A673 (cell line): ENCODE measurements around the gene SAPCD1. TPM values are rescaled to one million over a fixed set of nuclear protein-coding genes. Genes with fewer than 3 reads are reported as not detected.

Experiments
- BruUV-seq: library from RNA; stranded (reverse); fragments of 400-500 nt; replicated peaks from 2 replicates; lab custom pipeline; 2021; lab: Mats Ljungman, UMichigan
- CTCF ChIA-PET: fragments of 300-600 bp; sonication (Branson Sonifier 250); formaldehyde crosslinking; loops from one replicate; lab custom pipeline; 2022; ENCODE audit warnings: antibody characterized with exemption; lab: Charles Lee
- POLR2A ChIA-PET: fragments of 300-600 bp; sonication (Branson Sonifier 250); formaldehyde crosslinking; loops from one replicate; lab custom pipeline; 2022; ENCODE audit warnings: antibody characterized with exemption; ENCODE audit not compliant: low non-redundant PET; lab: Charles Lee
- DNase-seq: peaks from one replicate; pipeline ENCODE4 v3.0.0-alpha.2; 2015; ENCODE audit warnings: low spot score
- H3K27ac ChIP-seq: fragments of 200-600 bp; sonication (generic); 2 replicates; pipeline ENCODE4 v1.5.1; 2016; ENCODE audit warnings: mixed run types, low read depth, mild to moderate bottlenecking, mixed read lengths, antibody characterized with exemption, low read length; ENCODE audit not compliant: poor library complexity, severe bottlenecking
- H3K27me3 ChIP-seq: fragments of 200-600 bp; sonication (generic); replicated peaks from 2 replicates; pipeline ENCODE4 v1.6.1; 2017; ENCODE audit warnings: mixed run types, low read depth, mild to moderate bottlenecking, mixed read lengths, antibody characterized with exemption, low read length; ENCODE audit not compliant: insufficient read depth, poor library complexity
- H3K36me3 ChIP-seq: fragments of 200-600 bp; sonication (generic); 2 replicates; pipeline ENCODE4 v1.6.1; 2016; ENCODE audit warnings: mixed run types, mild to moderate bottlenecking, mixed read lengths, antibody characterized with exemption, low read length; ENCODE audit not compliant: insufficient read depth, poor library complexity, severe bottlenecking
- H3K4me1 ChIP-seq: fragments of 200-600 bp; sonication (generic); 2 replicates; pipeline ENCODE4 v1.6.1; 2017; ENCODE audit warnings: mixed run types, mild to moderate bottlenecking, mixed read lengths, antibody characterized with exemption, low read length; ENCODE audit not compliant: insufficient read depth, poor library complexity, severe bottlenecking
- H3K4me3 ChIP-seq: fragments of 200-600 bp; sonication (generic); 2 replicates; pipeline ENCODE4 v1.5.1; 2016; ENCODE audit warnings: low read depth, mixed run types, mild to moderate bottlenecking, mixed read lengths, low read length; ENCODE audit not compliant: poor library complexity, severe bottlenecking
- H3K9me3 ChIP-seq: fragments of 200-600 bp; sonication (generic); 2 replicates; pipeline ENCODE4 v1.6.1; 2016; ENCODE audit warnings: mixed run types, low read depth, mild to moderate bottlenecking, mixed read lengths, antibody characterized with exemption, low read length; ENCODE audit not compliant: poor library complexity, severe bottlenecking
- CTCF ChIP-seq: fragments of 300-800, 200-600 bp; sonication (generic); conservative IDR thresholded peaks from 2 replicates; pipeline ENCODE4 v1.5.1; 2017; ENCODE audit warnings: low read depth, mild to moderate bottlenecking, antibody characterized with exemption, low read length, moderate library complexity, mixed read lengths
- EZH2 ChIP-seq: fragments of 200-600 bp; sonication (generic); IDR thresholded peaks from 2 replicates; pipeline ENCODE4 v1.6.1; 2017; ENCODE audit warnings: borderline replicate concordance, low read depth, mild to moderate bottlenecking, mixed read lengths, antibody characterized with exemption, low read length; ENCODE audit not compliant: poor library complexity, severe bottlenecking
- intact Hi-C: fragments of 100-400 bp; cut with micrococcal nuclease; formaldehyde crosslinking; loops from one replicate; pipeline ENCODE4 v1.10.0; 2022; ENCODE audit not compliant: unreplicated experiment
- total RNA-seq: library from RNA; stranded (reverse); gene quantifications from 2 replicates; pipeline ENCODE4 v1.2.3, GENCODE V29; 2021

Gene SAPCD1
- total RNA-seq, 1 experiment from 2014 or later = 9.9 TPM

- ChIA-PET CTCF (no interaction called here), POLR2A (no interaction called here)
- Histone ChIP-seq H3K9me3 (no peaks in the 10 kb centered on the region), H3K27me3 (no peaks in the 10 kb centered on the region), H3K36me3 (peaks cover 53% of the 10 kb centered on the region), H3K27ac (peak overlapping the region; percentile 57), H3K4me1 (no peaks in the 10 kb centered on the region), H3K4me3 (no peak overlapping the region)
- peak; percentile 59 for DNase-seq
- BruUV-seq = no TSS peak
- TF ChIP-seq CTCF (no peak), EZH2 (no peak)
- intact Hi-C loops = no loop called here
Measured at GRCh38 chr6:31763619-31763940, 1.1 kb downstream of the SAPCD1 start.

- H3K4me3 ChIP-seq = no peak overlapping the region
- CTCF ChIA-PET = no interaction called here
- intact Hi-C loops = no loop called here
- H3K9me3 ChIP-seq = no peaks in the 10 kb centered on the region
- H3K4me1 ChIP-seq = no peaks in the 10 kb centered on the region
- H3K27me3 ChIP-seq = no peaks in the 10 kb centered on the region
- TSS peak; percentile 46 for BruUV-seq
- POLR2A ChIA-PET = no interaction called here
- DNase-seq = no peak
- peak overlapping the region; percentile 23 for H3K27ac ChIP-seq
- TF ChIP-seq CTCF (no peak), EZH2 (no peak)
- H3K36me3 ChIP-seq = peaks cover 46% of the 10 kb centered on the region
Measured at GRCh38 chr6:31764198-31764597, 1.7 kb downstream of the SAPCD1 start.

- H3K4me1 ChIP-seq = no peaks in the 10 kb centered on the region
- no peaks in the 10 kb centered on the region for H3K27me3 ChIP-seq
- H3K9me3 ChIP-seq = no peaks in the 10 kb centered on the region
- TF ChIP-seq EZH2 (no peak), CTCF (no peak)
- H3K4me3 ChIP-seq = no peak overlapping the region
- H3K27ac ChIP-seq = no peak overlapping the region
- ChIA-PET CTCF (no interaction called here), POLR2A (no interaction called here)
- no TSS peak for BruUV-seq
- no peak for DNase-seq
- peaks cover 33% of the 10 kb centered on the region for H3K36me3 ChIP-seq
- intact Hi-C loops = no loop called here
Measured at GRCh38 chr6:31765559-31765909, 3.1 kb downstream of the SAPCD1 start.
